Umbilical cord (tissue), 2 donors: ENCODE data around the gene PCNX3. TPM values are rescaled to one million over a fixed set of nuclear protein-coding genes. Genes with fewer than 3 reads are reported as not detected.
"Not testable (repeated sequence)": the region's sequence is repeated elsewhere in the genome, so short reads cannot be mapped to it uniquely, and the experiment has no call there.

ENCODE experiments used
- DNase-seq: peaks from one replicate; pipeline ENCODE4 v3.0.0-alpha.2; 2015; ENCODE audit warnings: low spot score
- total RNA-seq: library from RNA; depleted of rRNA; stranded (reverse); fragments of >200 nt; gene quantifications from one replicate; pipeline ENCODE4 v1.2.3, GENCODE V29; 2014; ENCODE audit warnings: low replicate concordance; ENCODE audit not compliant: insufficient read depth

The PCNX3 gene
- total RNA-seq, 1 donor from 2014 or later: 7.2 TPM

- DNase-seq: no peak
Measured at GRCh38 chr11:65654375-65655349, 39.1 kb downstream of the PCNX3 start.

- DNase-seq: no peak
Measured at GRCh38 chr11:65655570-65656332, 40.2 kb downstream of the PCNX3 start.

GRCh38 chr11:65657426-65657825, 41.9 kb downstream of the PCNX3 start:
- DNase-seq: no peak

- no peak for DNase-seq
Measured at GRCh38 chr11:65658174-65659021, 42.8 kb downstream of the PCNX3 start.

GRCh38 chr11:65660038-65660437, 44.5 kb downstream of the PCNX3 start:
- DNase-seq: no peak

GRCh38 chr11:65660908-65661307, 45.3 kb downstream of the PCNX3 start:
- not testable (repeated sequence) for DNase-seq

GRCh38 chr11:65661599-65662246, 46.1 kb downstream of the PCNX3 start:
- no peak for DNase-seq

GRCh38 chr11:65662247-65662798, 46.7 kb downstream of the PCNX3 start:
- no peak for DNase-seq

GRCh38 chr11:65662799-65663638, 47.4 kb downstream of the PCNX3 start, which contains the start of gene RELA:
RELA (minus strand) TSS chr11:65662916; CDS start chr11:65662832, 84 bp downstream.
- peak; percentile 94 for DNase-seq

GRCh38 chr11:65663639-65664200, 48.1 kb downstream of the PCNX3 start:
- peak; percentile 79 for DNase-seq

- DNase-seq: no peak
Measured at GRCh38 chr11:65672180-65672860, 56.7 kb downstream of the PCNX3 start.

GRCh38 chr11:65672982-65673381, 57.4 kb downstream of the PCNX3 start:
- DNase-seq: no peak

GRCh38 chr11:65680192-65680743, 64.7 kb downstream of the PCNX3 start:
- DNase-seq: no peak

- not testable (repeated sequence) for DNase-seq
Measured at GRCh38 chr11:65683480-65683879, 67.9 kb downstream of the PCNX3 start.

- no peak for DNase-seq
Measured at GRCh38 chr11:65685981-65686380, 70.4 kb downstream of the PCNX3 start.
